Lower leg skin (tissue), 3 donors: ENCODE data around the gene DOK4.

Experiments
- CTCF ChIP-seq, 3 donors: fragments of 450-650 bp; IDR thresholded peaks; one replicate each; pipeline ENCODE4 v1.5.1; 2016; ENCODE audit warnings: antibody characterized with exemption in 3 of 3, mild to moderate bottlenecking in 3 of 3, moderate library complexity in 2 of 3
- POLR2A ChIP-seq, 2 donors: fragments of 450-650 bp; IDR thresholded peaks; one replicate each; pipeline ENCODE4 v1.6.1; 2016 to 2017; ENCODE audit warnings: antibody characterized with exemption in 2 of 2, mild to moderate bottlenecking in 1 of 2, moderate library complexity in 1 of 2

- TF ChIP-seq POLR2A (IDR thresholded peaks at IDR 0.05) (no peak), CTCF (IDR thresholded peaks at IDR 0.05) (no peak)
These were observed 44.4 kb upstream of the DOK4 start for GRCh38 chr16:57530522-57531252.
